HepG2 (cell line): Measurements from ENCODE around the gene SKP1. TPM values are rescaled to one million over a fixed set of nuclear protein-coding genes. Genes with fewer than 3 reads are reported as not detected.

ENCODE experiments used
- POGZ ChIP-seq: sonication (generic); formaldehyde crosslinking; IDR thresholded peaks from 2 replicates; pipeline ENCODE4 v1.4.0; 2020; ENCODE audit warnings: mild to moderate bottlenecking, missing genetic modification reagents
- SSRP1 ChIP-seq: IDR thresholded peaks from 2 replicates; pipeline ENCODE4 v1.6.1; 2016; ENCODE audit warnings: control low read depth
- TBX2 ChIP-seq: sonication (generic); formaldehyde crosslinking; IDR thresholded peaks from 2 replicates; pipeline ENCODE4 v1.5.0; 2020; ENCODE audit warnings: missing genetic modification reagents, mild to moderate bottlenecking, borderline replicate concordance
- ZBTB38 ChIP-seq: sonication (generic); formaldehyde crosslinking; IDR thresholded peaks from 2 replicates; pipeline ENCODE4 v1.5.1; 2020; ENCODE audit warnings: mild to moderate bottlenecking, missing genetic modification reagents
- ZFX ChIP-seq: sonication (generic); formaldehyde crosslinking; IDR thresholded peaks from 2 replicates; pipeline ENCODE4 v1.4.0; 2020; ENCODE audit warnings: mild to moderate bottlenecking, low read depth, missing genetic modification reagents, moderate library complexity
- ZNF629 ChIP-seq: sonication (generic); formaldehyde crosslinking; conservative IDR thresholded peaks from 2 replicates; pipeline ENCODE4 v1.5.0; 2020; ENCODE audit warnings: missing genetic modification reagents
- ZNF776 ChIP-seq: sonication (generic); formaldehyde crosslinking; IDR thresholded peaks from 2 replicates; pipeline ENCODE4 v1.4.0; 2020; ENCODE audit warnings: mild to moderate bottlenecking, missing genetic modification reagents
- polyA plus RNA-seq, 8 experiments: library from polyadenylated mRNA; depleted of rRNA in 3 of 8; stranded (reverse) in 7 of 8; unstranded in 1 of 8; fragments of >200 nt; fragmentation: Illumina TruSeq in 4 of 8; extraction: Trizol in 4 of 8; gene quantifications; 2 replicates each; pipeline versions ENCODE4 v1.2.1 to v1.2.3, GENCODE V29; 2011 to 2016; ENCODE audit warnings: low read depth in 4 of 8, missing spikeins in 1 of 8, mixed read lengths in 1 of 8; ENCODE audit not compliant: insufficient read depth in 1 of 8
- total RNA-seq, 5 experiments: library from RNA; depleted of rRNA; stranded (reverse); fragments of >200 nt; fragmentation: Illumina TruSeq; extraction: Trizol; gene quantifications; 2 replicates each; pipeline ENCODE4 v1.2.3, GENCODE V29; 2016; ENCODE audit warnings: low read depth in 1 of 5
- TF ChIP-seq, protein P1 (sequence below): sonication (generic); formaldehyde crosslinking; IDR thresholded peaks from 2 replicates; pipeline ENCODE4 v1.4.0; 2020; ENCODE audit warnings: missing genetic modification reagents, borderline replicate concordance
- TF ChIP-seq, protein P2 (sequence below): sonication (generic); formaldehyde crosslinking; IDR thresholded peaks from 2 replicates; pipeline ENCODE4 v1.5.1; 2020; ENCODE audit warnings: missing genetic modification reagents, mild to moderate bottlenecking, borderline replicate concordance
- TF ChIP-seq, protein P3 (sequence below): sonication (generic); formaldehyde crosslinking; IDR thresholded peaks from 2 replicates; pipeline ENCODE4 v1.5.1; 2020; ENCODE audit warnings: mild to moderate bottlenecking, moderate library complexity, missing genetic modification reagents

SKP1 gene
- total and polyA plus RNA-seq, 2 of the 13 experiments (the other 11 are each of a cell fraction or from before 2014, with no cell fraction given), result 134 to 340 TPM

GRCh38 chr5:134224888-134225779 lies 48.4 kb upstream of the SKP1 start (continued):
- TF ChIP-seq ZFX (CRISPR knock-in tag) (peak; percentile 69; the same call in 1 of the 2 replicates), ZBTB38 (CRISPR knock-in tag) (no peak), ZNF776 (CRISPR knock-in tag) (peak; percentile 81), SSRP1 (CRISPR knock-in tag) (no peak), TBX2 (CRISPR knock-in tag) (no peak), ZNF629 (CRISPR knock-in tag) (no peak; the same call in 1 of the 2 replicates), POGZ (peak; percentile 58; the same call in 1 of the 2 replicates)
- TF ChIP-seq, protein P1, sequence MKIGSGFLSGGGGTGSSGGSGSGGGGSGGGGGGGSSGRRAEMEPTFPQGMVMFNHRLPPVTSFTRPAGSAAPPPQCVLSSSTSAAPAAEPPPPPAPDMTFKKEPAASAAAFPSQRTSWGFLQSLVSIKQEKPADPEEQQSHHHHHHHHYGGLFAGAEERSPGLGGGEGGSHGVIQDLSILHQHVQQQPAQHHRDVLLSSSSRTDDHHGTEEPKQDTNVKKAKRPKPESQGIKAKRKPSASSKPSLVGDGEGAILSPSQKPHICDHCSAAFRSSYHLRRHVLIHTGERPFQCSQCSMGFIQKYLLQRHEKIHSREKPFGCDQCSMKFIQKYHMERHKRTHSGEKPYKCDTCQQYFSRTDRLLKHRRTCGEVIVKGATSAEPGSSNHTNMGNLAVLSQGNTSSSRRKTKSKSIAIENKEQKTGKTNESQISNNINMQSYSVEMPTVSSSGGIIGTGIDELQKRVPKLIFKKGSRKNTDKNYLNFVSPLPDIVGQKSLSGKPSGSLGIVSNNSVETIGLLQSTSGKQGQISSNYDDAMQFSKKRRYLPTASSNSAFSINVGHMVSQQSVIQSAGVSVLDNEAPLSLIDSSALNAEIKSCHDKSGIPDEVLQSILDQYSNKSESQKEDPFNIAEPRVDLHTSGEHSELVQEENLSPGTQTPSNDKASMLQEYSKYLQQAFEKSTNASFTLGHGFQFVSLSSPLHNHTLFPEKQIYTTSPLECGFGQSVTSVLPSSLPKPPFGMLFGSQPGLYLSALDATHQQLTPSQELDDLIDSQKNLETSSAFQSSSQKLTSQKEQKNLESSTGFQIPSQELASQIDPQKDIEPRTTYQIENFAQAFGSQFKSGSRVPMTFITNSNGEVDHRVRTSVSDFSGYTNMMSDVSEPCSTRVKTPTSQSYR (CRISPR knock-in tag), result no peak
- TF ChIP-seq, protein P2, sequence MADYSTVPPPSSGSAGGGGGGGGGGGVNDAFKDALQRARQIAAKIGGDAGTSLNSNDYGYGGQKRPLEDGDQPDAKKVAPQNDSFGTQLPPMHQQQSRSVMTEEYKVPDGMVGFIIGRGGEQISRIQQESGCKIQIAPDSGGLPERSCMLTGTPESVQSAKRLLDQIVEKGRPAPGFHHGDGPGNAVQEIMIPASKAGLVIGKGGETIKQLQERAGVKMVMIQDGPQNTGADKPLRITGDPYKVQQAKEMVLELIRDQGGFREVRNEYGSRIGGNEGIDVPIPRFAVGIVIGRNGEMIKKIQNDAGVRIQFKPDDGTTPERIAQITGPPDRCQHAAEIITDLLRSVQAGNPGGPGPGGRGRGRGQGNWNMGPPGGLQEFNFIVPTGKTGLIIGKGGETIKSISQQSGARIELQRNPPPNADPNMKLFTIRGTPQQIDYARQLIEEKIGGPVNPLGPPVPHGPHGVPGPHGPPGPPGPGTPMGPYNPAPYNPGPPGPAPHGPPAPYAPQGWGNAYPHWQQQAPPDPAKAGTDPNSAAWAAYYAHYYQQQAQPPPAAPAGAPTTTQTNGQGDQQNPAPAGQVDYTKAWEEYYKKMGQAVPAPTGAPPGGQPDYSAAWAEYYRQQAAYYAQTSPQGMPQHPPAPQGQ (CRISPR knock-in tag), result no peak
- TF ChIP-seq, protein P3, sequence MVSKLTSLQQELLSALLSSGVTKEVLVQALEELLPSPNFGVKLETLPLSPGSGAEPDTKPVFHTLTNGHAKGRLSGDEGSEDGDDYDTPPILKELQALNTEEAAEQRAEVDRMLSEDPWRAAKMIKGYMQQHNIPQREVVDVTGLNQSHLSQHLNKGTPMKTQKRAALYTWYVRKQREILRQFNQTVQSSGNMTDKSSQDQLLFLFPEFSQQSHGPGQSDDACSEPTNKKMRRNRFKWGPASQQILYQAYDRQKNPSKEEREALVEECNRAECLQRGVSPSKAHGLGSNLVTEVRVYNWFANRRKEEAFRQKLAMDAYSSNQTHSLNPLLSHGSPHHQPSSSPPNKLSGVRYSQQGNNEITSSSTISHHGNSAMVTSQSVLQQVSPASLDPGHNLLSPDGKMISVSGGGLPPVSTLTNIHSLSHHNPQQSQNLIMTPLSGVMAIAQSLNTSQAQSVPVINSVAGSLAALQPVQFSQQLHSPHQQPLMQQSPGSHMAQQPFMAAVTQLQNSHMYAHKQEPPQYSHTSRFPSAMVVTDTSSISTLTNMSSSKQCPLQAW (CRISPR knock-in tag), result no peak
